ENCODE measurements around the gene ADARB1. TPM values are rescaled to one million over a fixed set of nuclear protein-coding genes. Genes with fewer than 3 reads are reported as not detected.
"Not testable (repeated sequence)": the region's sequence is repeated elsewhere in the genome, so short reads cannot be mapped to it uniquely, and the experiment has no call there.

ADARB1 gene
- total and polyA plus RNA-seq, 12 donors, result 7.2 to 21.6 (median 16.1) TPM

DNA sequence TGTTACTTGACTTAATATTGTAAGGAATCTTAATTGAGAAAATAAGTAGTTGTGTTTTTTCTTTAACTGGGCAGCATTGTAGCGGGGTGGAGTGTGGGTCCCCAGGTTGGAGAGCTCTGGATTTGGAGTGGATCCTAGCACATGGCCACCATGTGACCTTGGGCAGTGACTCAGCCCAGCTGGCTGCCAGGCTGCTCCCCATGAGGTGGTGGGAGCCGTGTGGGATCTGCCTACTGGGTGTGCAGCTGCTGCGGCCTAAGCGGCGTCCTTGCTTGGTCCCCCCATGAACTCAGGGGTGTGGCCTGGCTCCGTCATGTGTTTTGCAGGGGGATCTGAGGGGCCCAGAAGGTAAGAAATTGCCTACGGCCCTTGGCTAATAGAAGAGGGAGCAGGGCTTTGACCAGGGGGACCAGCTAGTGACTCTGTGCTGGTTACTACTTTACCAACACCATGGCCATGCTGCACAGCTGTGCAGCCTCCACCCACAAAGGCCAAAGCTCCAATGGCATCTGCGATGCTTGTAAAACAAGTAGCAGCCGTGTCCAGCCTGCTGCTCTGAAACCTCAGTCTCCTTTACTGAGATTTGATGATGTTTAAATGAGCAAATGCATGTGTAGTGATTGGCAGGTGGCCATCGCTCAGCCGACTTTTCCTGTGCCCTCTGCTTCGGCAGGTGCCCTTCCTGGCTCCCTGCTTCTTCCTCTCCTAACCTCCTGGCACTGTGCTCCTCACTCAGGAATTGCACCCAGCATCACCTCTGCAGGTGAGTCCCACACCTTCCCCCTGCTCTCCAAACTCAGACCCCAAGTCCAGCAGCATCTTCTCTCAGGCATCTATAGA lies 68.3 kb downstream of the ADARB1 start:
- intact Hi-C loops (cut with DNase I), result loop anchor here (5.0 to 10.0 kb wide), 3 partner anchors 150 to 300 kb away; no protein-coding TSS in a partner anchor
- H3K4me1 ChIP-seq (replicated peaks in 1 of 2), result peaks cover 6 to 7% of the 10 kb centered on the region in 2 donors
- no peak overlapping the region for H3K4me3 ChIP-seq

DNA sequence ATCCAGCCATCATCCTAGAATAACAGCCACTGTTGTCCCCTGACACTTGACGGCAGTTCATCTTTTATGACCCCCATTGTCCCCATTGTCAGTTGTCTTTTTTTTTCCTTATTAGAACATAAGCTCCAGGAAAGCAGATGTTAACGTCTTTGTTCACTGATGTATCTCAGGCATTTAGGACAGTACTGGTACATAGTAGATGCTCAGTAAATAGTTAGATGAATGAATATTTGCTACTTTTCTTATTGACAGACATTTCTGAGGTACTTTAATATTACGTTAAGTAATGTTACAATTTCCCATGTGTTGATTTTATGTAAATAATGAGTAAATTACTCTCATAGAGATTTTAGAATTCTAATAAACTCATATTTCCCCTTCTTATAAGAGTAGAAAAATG lies 69.5 kb downstream of the ADARB1 start:
- peaks cover 6 to 7% of the 10 kb centered on the region in 2 donors for H3K4me1 ChIP-seq (replicated peaks in 1 of 2)
- intact Hi-C loops (cut with DNase I), result loop anchor here (5.0 to 10.0 kb wide), 3 partner anchors 148 to 298 kb away; no protein-coding TSS in a partner anchor
- no peak overlapping the region for H3K27ac ChIP-seq
- WGBS, 4 donors, result 92 to 96% (median 93%) methylated on average over 3 of the region's 3 CpGs
- no peaks in the 10 kb centered on the region for H3K36me3 ChIP-seq (replicated peaks in 1 of 2)
- TF ChIP-seq POLR2A (IDR thresholded peaks at IDR 0.05), result no peak
- TF ChIP-seq, protein P1, sequence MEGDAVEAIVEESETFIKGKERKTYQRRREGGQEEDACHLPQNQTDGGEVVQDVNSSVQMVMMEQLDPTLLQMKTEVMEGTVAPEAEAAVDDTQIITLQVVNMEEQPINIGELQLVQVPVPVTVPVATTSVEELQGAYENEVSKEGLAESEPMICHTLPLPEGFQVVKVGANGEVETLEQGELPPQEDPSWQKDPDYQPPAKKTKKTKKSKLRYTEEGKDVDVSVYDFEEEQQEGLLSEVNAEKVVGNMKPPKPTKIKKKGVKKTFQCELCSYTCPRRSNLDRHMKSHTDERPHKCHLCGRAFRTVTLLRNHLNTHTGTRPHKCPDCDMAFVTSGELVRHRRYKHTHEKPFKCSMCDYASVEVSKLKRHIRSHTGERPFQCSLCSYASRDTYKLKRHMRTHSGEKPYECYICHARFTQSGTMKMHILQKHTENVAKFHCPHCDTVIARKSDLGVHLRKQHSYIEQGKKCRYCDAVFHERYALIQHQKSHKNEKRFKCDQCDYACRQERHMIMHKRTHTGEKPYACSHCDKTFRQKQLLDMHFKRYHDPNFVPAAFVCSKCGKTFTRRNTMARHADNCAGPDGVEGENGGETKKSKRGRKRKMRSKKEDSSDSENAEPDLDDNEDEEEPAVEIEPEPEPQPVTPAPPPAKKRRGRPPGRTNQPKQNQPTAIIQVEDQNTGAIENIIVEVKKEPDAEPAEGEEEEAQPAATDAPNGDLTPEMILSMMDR (IDR thresholded peaks at IDR 0.05), result no peak
- no peak overlapping the region for H3K4me3 ChIP-seq
- H3K27me3 ChIP-seq, result no peaks in the 10 kb centered on the region
- no peak for DNase-seq
- H3K9me3 ChIP-seq (replicated peaks in 1 of 3), result no peaks in the 10 kb centered on the region

More for the DNA sequence above, 68.3 kb downstream of the ADARB1 start:
- WGBS, 4 donors, result 58 to 75% (median 62%) methylated on average over 4 to 12 of the region's 12 CpGs
- TF ChIP-seq, protein P1 (IDR thresholded peaks at IDR 0.05), result no peak
- no peak for TF ChIP-seq POLR2A (IDR thresholded peaks at IDR 0.05)
- H3K9me3 ChIP-seq (replicated peaks in 1 of 3), result no peaks in the 10 kb centered on the region
- no peaks in the 10 kb centered on the region for H3K27me3 ChIP-seq
- DNase-seq, result peak; percentile 53 to 85 (median 77)
- H3K36me3 ChIP-seq (replicated peaks in 1 of 2), result no peaks in the 10 kb centered on the region
- no peak overlapping the region for H3K27ac ChIP-seq

DNA sequence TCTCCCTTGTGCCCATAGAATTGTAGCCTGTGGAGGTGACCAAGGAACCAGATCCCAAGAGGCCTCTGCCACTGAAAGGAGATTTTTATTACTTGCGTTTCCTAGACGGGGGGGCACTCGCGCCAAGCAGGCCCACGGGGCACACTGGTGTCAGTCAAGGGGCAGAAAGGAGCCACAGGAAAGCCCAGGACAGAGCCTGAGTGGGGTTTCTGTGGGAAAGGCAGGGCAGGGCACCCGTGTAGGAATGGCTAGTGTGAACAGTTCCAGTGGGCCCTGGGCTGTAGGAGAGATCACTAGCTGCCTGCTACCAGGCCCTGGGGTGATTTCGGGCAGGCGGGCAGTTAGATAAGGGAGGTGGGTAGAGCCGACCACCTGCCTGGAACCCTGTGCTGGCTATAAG lies 70.8 kb downstream of the ADARB1 start:
- H3K27me3 ChIP-seq, result no peaks in the 10 kb centered on the region
- 86 to 94% (median 88%) methylated on average over 9 of the region's 9 CpGs for WGBS, 4 donors
- TF ChIP-seq, protein P1 (IDR thresholded peaks at IDR 0.05), result no peak
- TF ChIP-seq POLR2A (IDR thresholded peaks at IDR 0.05), result no peak
- H3K36me3 ChIP-seq (replicated peaks in 1 of 2), result no peaks in the 10 kb centered on the region
- no peak for DNase-seq
- H3K9me3 ChIP-seq (replicated peaks in 1 of 3), result no peaks in the 10 kb centered on the region
- H3K4me1 ChIP-seq (replicated peaks in 1 of 2), result peaks cover 6 to 7% of the 10 kb centered on the region in 2 donors
- intact Hi-C loops (cut with DNase I), result loop anchor here in 1 of 2 donors (10.0 kb wide), 1 partner anchor 290 kb away; no protein-coding TSS in a partner anchor
- no peak overlapping the region for H3K4me3 ChIP-seq
- no peak overlapping the region for H3K27ac ChIP-seq

DNA sequence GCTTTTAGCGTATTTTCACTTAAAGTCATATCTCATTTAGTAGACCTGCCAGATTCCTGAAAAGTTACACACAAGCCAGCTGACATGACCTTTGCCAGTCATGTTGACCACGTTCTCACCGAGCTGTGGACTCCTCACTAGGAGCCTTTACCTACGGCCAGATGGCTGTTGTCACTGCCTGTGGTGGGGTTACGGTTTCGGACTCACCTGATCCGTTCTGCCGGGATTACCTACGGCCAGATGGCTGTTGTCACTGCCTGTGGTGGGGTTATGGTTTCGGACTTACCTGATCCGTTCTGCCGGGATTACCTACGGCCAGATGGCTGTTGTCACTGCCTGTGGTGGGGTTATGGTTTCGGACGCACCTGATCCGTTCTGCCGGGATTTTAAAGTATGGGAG lies 71.5 kb downstream of the ADARB1 start:
- intact Hi-C loops (cut with DNase I), result loop anchor here in 1 of 2 donors (10.0 kb wide), 1 partner anchor 289 kb away; no protein-coding TSS in a partner anchor
- H3K9me3 ChIP-seq (replicated peaks in 1 of 3); H3K4me3 ChIP-seq; H3K4me1 ChIP-seq (replicated peaks in 1 of 2); DNase-seq; H3K36me3 ChIP-seq (replicated peaks in 1 of 2); H3K27me3 ChIP-seq; H3K27ac ChIP-seq: not testable (repeated sequence)
- WGBS, 4 donors, result 92 to 96% (median 95%) methylated on average over 17 of the region's 17 CpGs
